ENCODE results near the gene CYTIP.

- TF ChIP-seq CTCF (IDR thresholded peaks at IDR 0.05) (no peak), TCF7L2 (IDR thresholded peaks at IDR 0.05; ENCODE audit: low read depth, low read length) (no peak), SIN3A (IDR thresholded peaks at IDR 0.05; ENCODE audit: borderline replicate concordance, insufficient read depth, low read depth, low read length) (no peak)
These were observed 55.1 kb downstream of the CYTIP start for GRCh38 chr2:157388827-157389226.

All from Panc1 (cell line).